Neuron (in vitro differentiated cells): ENCODE data around the gene NIT1.
"Not testable (repeated sequence)": the region's sequence is repeated elsewhere in the genome, so short reads cannot be mapped to it uniquely, and the experiment has no call there.

ENCODE experiments used
- H2AFZ ChIP-seq: one replicate; pipeline ENCODE4 v1.6.1; 2013; ENCODE audit warnings: low read depth, mild to moderate bottlenecking, inconsistent platforms, low read length, moderate library complexity
- H3K27me3 ChIP-seq: one replicate; pipeline ENCODE4 v1.6.1; 2013; ENCODE audit warnings: low read length; ENCODE audit not compliant: insufficient read depth
- H3K36me3 ChIP-seq: one replicate; pipeline ENCODE4 v1.6.1; 2013; ENCODE audit warnings: low read length; ENCODE audit not compliant: insufficient read depth
- H3K4me1 ChIP-seq: one replicate; pipeline ENCODE4 v1.6.1; 2013; ENCODE audit warnings: low read length; ENCODE audit not compliant: insufficient read depth
- H3K4me3 ChIP-seq: 2 replicates; pipeline ENCODE4 v1.5.1; 2013; ENCODE audit warnings: mild to moderate bottlenecking, low read length, moderate library complexity
- H3K9me3 ChIP-seq: one replicate; pipeline ENCODE4 v1.6.1; 2013; ENCODE audit warnings: low read length

NIT1 gene

DNA sequence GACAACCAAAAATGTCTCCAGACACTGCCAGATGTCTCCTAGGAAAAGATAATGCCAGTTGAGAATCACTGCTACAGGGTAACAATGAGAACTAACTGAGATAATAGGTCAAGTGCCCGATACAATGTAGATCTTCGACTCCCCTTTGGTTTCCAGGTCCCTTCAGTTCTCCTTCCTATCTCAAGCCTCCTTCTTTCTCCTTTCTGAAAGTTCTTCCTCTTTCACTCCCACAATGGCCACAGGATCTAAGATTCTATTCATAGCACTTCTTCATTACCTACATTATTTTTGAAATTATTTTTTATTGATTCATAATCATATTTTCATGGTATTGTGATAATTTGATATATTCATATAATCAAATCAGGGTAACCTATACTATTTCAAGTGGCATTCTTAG is 6.4 kb upstream of the NIT1 start:
- no peak overlapping the region for H3K4me3 ChIP-seq
- H3K27me3 ChIP-seq, result no peaks in the 10 kb centered on the region
- H2AFZ ChIP-seq, result no peak overlapping the region
- H3K4me1 ChIP-seq, result peaks cover 2% of the 10 kb centered on the region
- peaks cover 12% of the 10 kb centered on the region for H3K36me3 ChIP-seq
- H3K9me3 ChIP-seq, result no peaks in the 10 kb centered on the region

DNA sequence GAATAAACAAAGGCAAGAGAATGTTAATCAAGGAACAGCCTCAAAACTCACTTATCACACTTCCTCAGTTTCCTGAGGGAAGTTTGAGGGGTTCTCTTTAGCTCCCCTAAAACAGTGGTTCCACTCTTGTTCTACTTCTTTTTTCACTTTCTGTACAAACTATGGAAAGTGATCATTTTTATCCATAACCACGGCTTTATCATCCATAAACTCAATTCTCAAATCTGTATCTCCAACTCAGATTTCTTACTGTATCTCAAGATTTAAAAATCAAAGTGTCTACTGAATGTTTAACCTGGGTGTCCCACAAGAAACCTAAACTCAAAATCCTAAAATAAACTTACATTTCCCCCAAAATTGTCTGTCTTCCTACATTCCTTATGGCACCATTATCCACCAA is 4.0 kb upstream of the NIT1 start:
- peaks cover 15% of the 10 kb centered on the region for H3K4me1 ChIP-seq
- H3K27me3 ChIP-seq, result no peaks in the 10 kb centered on the region
- no peaks in the 10 kb centered on the region for H3K9me3 ChIP-seq
- no peak overlapping the region for H3K4me3 ChIP-seq
- peaks cover 12% of the 10 kb centered on the region for H3K36me3 ChIP-seq
- H2AFZ ChIP-seq, result no peak overlapping the region

DNA sequence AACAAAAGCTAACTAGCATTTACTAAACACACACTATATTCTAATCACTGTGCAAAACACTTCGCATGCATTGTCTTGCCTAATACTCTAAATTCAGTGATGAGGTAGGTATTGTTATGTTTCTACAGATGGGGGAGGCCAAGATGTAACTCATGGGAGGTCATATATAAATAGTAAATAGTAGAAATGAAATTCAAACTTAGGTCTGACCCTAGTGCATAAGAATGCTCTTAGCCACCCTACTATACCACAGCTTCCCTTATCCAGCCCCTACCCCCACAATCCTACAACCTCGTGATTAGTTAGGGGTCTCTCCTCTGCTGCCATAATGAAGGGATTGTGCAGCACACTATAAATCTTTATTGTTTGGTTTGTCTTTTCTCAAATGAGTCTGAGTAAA is 3.3 kb upstream of the NIT1 start:
- Histone ChIP-seq H2AFZ (no peak overlapping the region), H3K4me1 (peaks cover 22% of the 10 kb centered on the region), H3K36me3 (peaks cover 10% of the 10 kb centered on the region), H3K4me3 (no peak overlapping the region), H3K27me3 (no peaks in the 10 kb centered on the region), H3K9me3 (no peaks in the 10 kb centered on the region)

- H3K4me1 ChIP-seq, result peaks cover 24% of the 10 kb centered on the region
- peaks cover 13% of the 10 kb centered on the region for H3K36me3 ChIP-seq
- H3K27me3 ChIP-seq, result no peaks in the 10 kb centered on the region
- no peaks in the 10 kb centered on the region for H3K9me3 ChIP-seq
- H3K4me3 ChIP-seq, result no peak overlapping the region
- H2AFZ ChIP-seq, result no peak overlapping the region
Measured at GRCh38 chr1:161115132-161115711, 2.7 kb upstream of the NIT1 start.

DNA sequence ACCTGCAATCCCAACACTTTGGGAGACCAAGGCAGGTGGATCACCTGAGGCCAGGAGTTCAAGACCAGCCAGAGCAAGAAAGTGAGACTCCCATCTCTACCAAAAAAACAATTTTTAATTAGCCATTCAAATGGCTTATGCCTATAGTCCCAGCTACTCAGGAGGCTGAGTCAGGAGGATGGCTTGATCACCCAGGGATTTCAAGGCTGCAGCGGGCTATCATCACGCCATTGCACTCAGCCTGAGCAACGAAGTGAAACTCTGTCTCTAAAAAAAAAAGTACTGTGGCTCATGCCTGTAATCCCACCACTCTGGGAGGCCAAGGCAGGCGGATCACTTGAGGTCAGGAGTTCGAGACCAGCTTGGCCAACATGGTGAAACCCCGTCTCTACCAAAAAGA is 1.9 kb upstream of the NIT1 start:
- H3K9me3 ChIP-seq, H3K4me3 ChIP-seq, H2AFZ ChIP-seq, H3K27me3 ChIP-seq: not testable (repeated sequence)
- Histone ChIP-seq H3K36me3 (peaks cover 18% of the 10 kb centered on the region), H3K4me1 (peaks cover 24% of the 10 kb centered on the region)

- no peaks in the 10 kb centered on the region for H3K9me3 ChIP-seq
- H3K36me3 ChIP-seq, result peaks cover 49% of the 10 kb centered on the region
- no peaks in the 10 kb centered on the region for H3K27me3 ChIP-seq
- peaks cover 24% of the 10 kb centered on the region for H3K4me1 ChIP-seq
- H2AFZ ChIP-seq, result no peak overlapping the region
- peak overlapping the region; percentile 70 for H3K4me3 ChIP-seq
Measured at GRCh38 chr1:161119092-161119903, 1.4 kb downstream of the NIT1 start.

DNA sequence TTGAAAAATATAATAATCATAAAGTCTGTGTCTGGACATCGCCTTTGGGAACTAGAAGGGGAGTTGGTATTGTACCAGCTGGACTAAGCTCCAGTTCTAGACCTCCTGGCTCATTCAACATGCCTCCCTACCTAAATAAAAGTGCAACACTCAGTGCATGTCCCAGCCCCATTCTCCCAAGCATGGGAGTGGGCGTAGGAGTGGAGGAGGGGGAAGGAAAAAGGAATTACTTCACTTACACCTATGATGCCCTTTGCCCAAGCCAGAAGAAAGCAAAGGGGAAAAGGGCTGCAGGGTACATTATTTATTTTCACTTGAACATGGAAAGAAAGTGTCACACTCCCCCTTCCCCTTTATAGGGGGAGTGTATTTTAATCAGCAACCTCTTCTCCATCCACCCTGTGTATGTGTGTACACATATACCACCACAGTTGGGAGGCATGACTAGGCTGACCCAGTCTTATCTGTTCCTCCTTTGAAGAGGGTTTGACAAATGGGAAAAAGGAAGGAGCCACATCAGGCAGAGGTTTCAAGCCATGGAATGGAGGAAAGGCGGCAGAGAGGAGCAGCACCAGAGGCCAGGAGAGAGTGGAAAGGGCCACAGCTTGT is 3.2 kb downstream of the NIT1 start:
- H2AFZ ChIP-seq, result no peak overlapping the region
- H3K4me3 ChIP-seq, result no peak overlapping the region
- no peaks in the 10 kb centered on the region for H3K9me3 ChIP-seq
- peaks cover 58% of the 10 kb centered on the region for H3K36me3 ChIP-seq
- peaks cover 24% of the 10 kb centered on the region for H3K4me1 ChIP-seq
- H3K27me3 ChIP-seq, result no peaks in the 10 kb centered on the region

DNA sequence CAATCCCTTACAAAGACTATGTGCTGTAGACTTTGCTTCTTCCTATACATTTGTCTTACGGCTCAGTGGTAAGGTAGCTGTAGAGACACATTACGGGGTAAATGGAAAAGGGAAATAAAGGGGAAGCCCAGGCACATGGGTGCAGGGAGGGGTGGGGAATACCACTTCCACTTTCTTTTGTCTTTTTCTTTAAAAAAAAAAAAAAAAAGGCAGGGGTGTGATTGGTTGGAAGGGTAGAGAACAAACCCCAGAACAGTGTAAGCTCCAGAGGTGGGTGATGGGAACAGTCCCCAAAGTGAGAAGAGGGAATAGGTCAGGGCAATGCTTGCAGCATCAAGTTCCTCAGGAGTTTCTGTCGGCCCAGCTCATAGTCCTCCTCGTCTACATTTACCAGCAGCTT is 3.9 kb downstream of the NIT1 start:
- peaks cover 62% of the 10 kb centered on the region for H3K36me3 ChIP-seq
- H3K4me1 ChIP-seq, result peaks cover 19% of the 10 kb centered on the region
- H3K27me3 ChIP-seq, result no peaks in the 10 kb centered on the region
- H2AFZ ChIP-seq, result no peak overlapping the region
- H3K9me3 ChIP-seq, result no peaks in the 10 kb centered on the region
- no peak overlapping the region for H3K4me3 ChIP-seq

- no peaks in the 10 kb centered on the region for H3K27me3 ChIP-seq
- H3K36me3 ChIP-seq, result peaks cover 67% of the 10 kb centered on the region
- peaks cover 15% of the 10 kb centered on the region for H3K4me1 ChIP-seq
- no peaks in the 10 kb centered on the region for H3K9me3 ChIP-seq
- no peak overlapping the region for H2AFZ ChIP-seq
- H3K4me3 ChIP-seq, result no peak overlapping the region
Measured at GRCh38 chr1:161122967-161123366, 5.1 kb downstream of the NIT1 start.

GRCh38 chr1:161127649-161128048 is 9.7 kb downstream of the NIT1 start:
- H2AFZ ChIP-seq, result no peak overlapping the region
- no peaks in the 10 kb centered on the region for H3K27me3 ChIP-seq
- H3K36me3 ChIP-seq, result peaks cover 57% of the 10 kb centered on the region

DNA sequence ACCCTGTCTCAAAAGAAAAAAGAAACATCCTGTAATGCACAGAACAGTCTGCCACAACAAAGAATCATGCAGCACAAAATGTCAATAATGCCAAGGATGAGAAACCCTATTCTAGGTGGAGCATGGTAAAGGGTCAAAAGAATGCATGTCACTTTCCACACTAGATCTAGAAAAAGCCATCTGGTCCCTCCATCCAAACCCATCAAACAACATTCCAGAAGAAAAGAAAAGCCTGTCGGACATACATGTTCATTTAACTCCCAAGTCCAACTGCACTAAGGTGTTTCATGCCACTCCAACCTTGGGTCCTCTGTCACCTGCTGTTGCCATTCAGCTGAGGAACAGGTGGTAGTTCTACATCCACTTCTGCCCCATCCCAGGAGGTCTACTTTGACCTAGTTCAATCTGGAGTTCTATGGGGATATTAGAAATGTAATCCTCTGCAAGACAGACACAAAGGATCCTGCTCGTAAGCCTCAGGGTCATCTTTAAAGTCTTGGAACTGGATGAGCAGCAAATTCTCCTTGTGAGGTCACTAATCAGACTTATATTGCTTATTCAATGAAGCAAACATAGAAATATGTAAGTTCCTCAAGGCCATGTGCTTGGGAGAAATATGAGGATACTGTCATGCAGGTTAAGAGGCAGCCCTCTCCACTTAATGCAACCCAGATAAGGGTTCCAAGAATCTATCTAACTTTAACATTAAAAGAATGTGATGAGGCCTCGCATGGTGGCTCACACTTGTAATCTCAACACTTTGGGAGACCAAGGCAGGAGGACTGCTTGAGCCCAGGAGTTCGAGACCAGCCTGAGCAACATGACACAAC is 10.9 kb downstream of the NIT1 start:
- Histone ChIP-seq H3K9me3 (no peaks in the 10 kb centered on the region), H3K27me3 (no peaks in the 10 kb centered on the region), H3K4me1 (peaks cover 23% of the 10 kb centered on the region), H3K36me3 (peaks cover 48% of the 10 kb centered on the region), H3K4me3 (no peak overlapping the region), H2AFZ (no peak overlapping the region)

More at GRCh38 chr1:161127649-161128048, 9.7 kb downstream of the NIT1 start:
- Histone ChIP-seq H3K4me3 (no peak overlapping the region), H3K9me3 (no peaks in the 10 kb centered on the region), H3K4me1 (peaks cover 20% of the 10 kb centered on the region)

DNA sequence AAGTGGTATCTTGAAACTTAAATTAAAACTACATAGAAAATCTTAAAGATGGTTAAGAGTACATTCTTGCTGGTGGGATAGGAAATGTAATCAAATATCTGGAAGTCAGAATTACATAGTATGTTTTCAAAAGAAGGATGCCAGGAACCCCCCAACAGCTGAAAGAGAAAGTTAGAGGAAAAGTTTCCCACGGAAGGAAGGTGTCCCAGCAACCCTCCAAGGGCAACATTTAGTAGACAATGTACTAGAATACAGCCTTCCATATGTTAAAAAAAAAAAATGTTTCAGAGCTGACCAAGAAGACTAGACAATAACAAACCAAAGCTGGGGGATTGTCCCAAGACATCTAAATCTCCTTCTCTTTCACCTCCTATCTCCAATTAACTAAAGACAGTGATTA is 12.4 kb downstream of the NIT1 start:
- Histone ChIP-seq H3K4me1 (peaks cover 23% of the 10 kb centered on the region), H3K9me3 (no peaks in the 10 kb centered on the region), H2AFZ (no peak overlapping the region), H3K36me3 (peaks cover 34% of the 10 kb centered on the region), H3K4me3 (no peak overlapping the region), H3K27me3 (no peaks in the 10 kb centered on the region)
